Stimulated activated CD8-positive, alpha-beta memory T cell treated with anti-CD3 and anti-CD28 coated beads, Interleukin-12 subunit alpha, Interleukin-12 subunit beta, amount 100 ng/mL, for 24 hours (primary cell): ENCODE results near the gene PLXDC1.
"Not testable (repeated sequence)": the region's sequence is repeated elsewhere in the genome, so short reads cannot be mapped to it uniquely, and the experiment has no call there.

Experiments used
- DNase-seq: peaks from one replicate; pipeline ENCODE4 v3.0.0-alpha.2; 2020; ENCODE audit errors: extremely low read depth

PLXDC1 gene

GRCh38 chr17:39125143-39125875 is 26.1 kb downstream of the PLXDC1 start:
- DNase-seq = no peak

GRCh38 chr17:39123627-39124026 is 27.8 kb downstream of the PLXDC1 start:
- DNase-seq = no peak

GRCh38 chr17:39122991-39123390 is 28.4 kb downstream of the PLXDC1 start:
- DNase-seq = no peak

- not testable (repeated sequence) for DNase-seq
Measured at GRCh38 chr17:39121919-39122318, 29.5 kb downstream of the PLXDC1 start.

- no peak for DNase-seq
Measured at GRCh38 chr17:39118674-39119419, 32.6 kb downstream of the PLXDC1 start.

GRCh38 chr17:39116224-39116623 is 35.2 kb downstream of the PLXDC1 start:
- no peak for DNase-seq

- DNase-seq = no peak
Measured at GRCh38 chr17:39115135-39115534, 36.3 kb downstream of the PLXDC1 start.

- DNase-seq = no peak
Measured at GRCh38 chr17:39114723-39115122, 36.7 kb downstream of the PLXDC1 start.

GRCh38 chr17:39113871-39114270 is 37.6 kb downstream of the PLXDC1 start:
- DNase-seq = no peak

GRCh38 chr17:39110435-39111136 is 40.9 kb downstream of the PLXDC1 start:
- no peak for DNase-seq

GRCh38 chr17:39108461-39109375 is 42.7 kb downstream of the PLXDC1 start:
- no peak for DNase-seq

GRCh38 chr17:39107973-39108372 is 43.5 kb downstream of the PLXDC1 start:
- DNase-seq = no peak

GRCh38 chr17:39107155-39107554 is 44.3 kb downstream of the PLXDC1 start:
- no peak for DNase-seq

- DNase-seq = no peak
Measured at GRCh38 chr17:39105705-39106104, 45.7 kb downstream of the PLXDC1 start.

GRCh38 chr17:39104657-39105056 is 46.8 kb downstream of the PLXDC1 start:
- DNase-seq = no peak

- no peak for DNase-seq
Measured at GRCh38 chr17:39104046-39104445, 47.4 kb downstream of the PLXDC1 start.

- DNase-seq = no peak
Measured at GRCh38 chr17:39101091-39101490, 50.3 kb downstream of the PLXDC1 start.

- no peak for DNase-seq
Measured at GRCh38 chr17:39100530-39100929, 50.9 kb downstream of the PLXDC1 start.

GRCh38 chr17:39099663-39100286 is 51.7 kb downstream of the PLXDC1 start:
- no peak for DNase-seq

- no peak for DNase-seq
Measured at GRCh38 chr17:39098588-39098987, 52.8 kb downstream of the PLXDC1 start.

- no peak for DNase-seq
Measured at GRCh38 chr17:39097537-39097936, 53.9 kb downstream of the PLXDC1 start.
